Measurements from ENCODE around the gene AUP1. TPM values are rescaled to one million over a fixed set of nuclear protein-coding genes. Genes with fewer than 3 reads are reported as not detected.

AUP1 gene
- total RNA-seq, 4 donors from 2014 or later = 96.9 to 109 (median 102) TPM

DNA sequence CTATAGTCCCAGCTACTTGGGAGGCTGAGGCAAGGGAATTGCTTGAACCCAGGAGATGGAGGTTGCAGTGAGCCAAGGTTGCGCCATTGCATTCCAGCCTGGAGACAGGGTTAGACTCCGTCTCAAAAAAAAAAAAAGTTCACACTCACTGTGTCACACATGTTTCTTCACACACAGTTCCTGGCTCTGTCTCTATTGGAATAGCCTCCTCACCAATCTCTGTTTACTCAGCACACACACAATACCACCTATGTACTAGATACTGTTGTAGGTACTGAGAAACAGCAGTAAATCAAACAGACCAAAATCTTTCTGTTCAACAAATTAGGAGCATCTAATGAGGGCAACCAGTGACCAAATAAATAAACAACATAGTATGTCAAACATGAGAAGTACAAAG lies 43.4 kb downstream of the AUP1 start:
- TF ChIP-seq, protein P1, sequence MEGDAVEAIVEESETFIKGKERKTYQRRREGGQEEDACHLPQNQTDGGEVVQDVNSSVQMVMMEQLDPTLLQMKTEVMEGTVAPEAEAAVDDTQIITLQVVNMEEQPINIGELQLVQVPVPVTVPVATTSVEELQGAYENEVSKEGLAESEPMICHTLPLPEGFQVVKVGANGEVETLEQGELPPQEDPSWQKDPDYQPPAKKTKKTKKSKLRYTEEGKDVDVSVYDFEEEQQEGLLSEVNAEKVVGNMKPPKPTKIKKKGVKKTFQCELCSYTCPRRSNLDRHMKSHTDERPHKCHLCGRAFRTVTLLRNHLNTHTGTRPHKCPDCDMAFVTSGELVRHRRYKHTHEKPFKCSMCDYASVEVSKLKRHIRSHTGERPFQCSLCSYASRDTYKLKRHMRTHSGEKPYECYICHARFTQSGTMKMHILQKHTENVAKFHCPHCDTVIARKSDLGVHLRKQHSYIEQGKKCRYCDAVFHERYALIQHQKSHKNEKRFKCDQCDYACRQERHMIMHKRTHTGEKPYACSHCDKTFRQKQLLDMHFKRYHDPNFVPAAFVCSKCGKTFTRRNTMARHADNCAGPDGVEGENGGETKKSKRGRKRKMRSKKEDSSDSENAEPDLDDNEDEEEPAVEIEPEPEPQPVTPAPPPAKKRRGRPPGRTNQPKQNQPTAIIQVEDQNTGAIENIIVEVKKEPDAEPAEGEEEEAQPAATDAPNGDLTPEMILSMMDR (IDR thresholded peaks at IDR 0.05; ENCODE audit: low read depth) = no peak

DNA sequence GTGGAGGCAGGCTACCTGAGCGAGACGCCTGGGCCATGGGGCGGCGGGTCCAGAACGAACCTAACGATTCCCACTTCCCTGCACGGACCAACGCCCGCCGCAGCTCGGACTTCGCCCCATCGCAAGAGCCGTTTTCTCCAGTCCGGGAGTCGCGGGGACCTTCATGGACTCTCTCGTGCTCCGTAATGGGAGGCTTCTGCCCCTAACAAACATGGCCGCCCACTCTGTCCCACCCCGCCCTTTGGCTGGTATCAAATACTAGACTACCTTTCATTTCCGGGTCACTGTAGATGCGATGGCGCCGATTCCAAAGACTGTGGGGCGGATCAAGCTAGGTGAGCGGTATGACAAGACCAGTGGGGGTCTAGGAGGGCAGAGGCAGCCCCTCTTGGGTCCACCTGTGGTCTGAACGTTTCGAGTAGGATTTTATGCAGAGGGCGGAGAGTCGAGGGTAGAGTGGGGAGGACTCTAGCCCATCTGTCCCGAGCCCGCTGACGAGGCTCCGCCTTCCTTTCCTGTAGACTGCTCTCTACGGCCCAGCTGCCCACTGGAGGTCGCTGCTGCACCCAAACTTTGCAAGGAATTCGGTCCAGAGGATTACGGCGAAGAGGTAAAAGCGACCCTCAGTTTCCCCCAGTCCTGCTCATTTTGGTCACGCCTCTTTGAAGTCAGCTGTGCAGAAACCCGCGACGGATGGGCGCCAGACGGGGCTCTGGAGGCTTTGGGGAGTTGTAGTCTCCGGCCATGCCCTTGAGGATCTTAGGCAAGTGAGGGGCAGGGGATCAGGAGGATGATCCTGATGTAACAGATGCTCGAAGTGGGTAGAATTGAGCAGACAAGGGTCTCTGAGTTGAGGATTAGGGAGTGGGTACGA lies 46.5 kb downstream of the AUP1 start, which contains the start of the genes CCDC142 and TTC31:
Gene CCDC142 (minus strand): TSS at position 198 of the 874 bp plus-strand sequence. CDS start 161 bp downstream, at position 37.
Gene TTC31 (plus strand): TSS at position 281 of the 874 bp plus-strand sequence. CDS start 15 bp downstream, at position 296.
- TF ChIP-seq, protein P1 (IDR thresholded peaks at IDR 0.05; ENCODE audit: low read depth) = no peak

DNA sequence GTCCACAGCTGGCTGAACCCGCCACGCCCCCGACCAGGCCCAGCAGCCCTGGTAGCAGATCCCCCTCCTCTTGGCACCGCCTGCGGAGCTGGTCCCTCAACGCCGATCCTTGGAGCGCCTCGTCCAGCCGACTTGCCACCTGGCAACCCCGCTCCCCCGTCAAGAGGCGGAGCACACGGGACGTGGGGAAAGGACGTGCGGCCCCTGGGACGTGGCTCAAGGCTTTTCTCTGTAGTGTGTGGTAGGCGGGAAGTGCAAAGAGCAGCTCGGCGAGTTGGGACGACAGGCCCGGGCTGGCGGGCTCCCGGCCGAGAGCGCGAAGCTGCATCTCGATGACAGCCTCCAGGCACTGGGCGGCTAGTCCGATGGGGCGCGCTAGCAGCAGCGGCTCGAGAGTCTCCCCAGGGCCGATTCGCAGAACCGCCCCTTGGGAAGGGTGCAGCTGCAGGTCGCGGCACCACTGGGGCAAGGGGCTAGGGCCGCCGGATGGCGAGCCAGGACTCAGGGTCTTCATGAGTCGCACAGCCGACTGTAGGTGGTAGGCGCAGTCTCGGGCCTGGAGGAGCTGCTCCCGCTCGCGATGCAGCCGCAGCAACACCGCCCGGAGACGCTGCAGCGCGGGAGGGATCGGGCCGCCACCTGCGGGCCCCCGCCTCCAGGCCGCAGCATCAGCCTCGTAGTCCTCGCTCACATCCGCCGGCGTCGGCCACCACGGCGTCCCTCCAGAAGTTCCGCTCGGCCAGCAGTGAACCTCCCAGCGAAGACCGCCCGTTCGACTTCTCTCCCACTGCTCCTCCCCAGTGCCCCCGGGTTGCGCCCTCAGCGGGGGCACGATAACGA lies 47.3 kb downstream of the AUP1 start:
- TF ChIP-seq, protein P1 (IDR thresholded peaks at IDR 0.05; ENCODE audit: low read depth) = no peak

DNA sequence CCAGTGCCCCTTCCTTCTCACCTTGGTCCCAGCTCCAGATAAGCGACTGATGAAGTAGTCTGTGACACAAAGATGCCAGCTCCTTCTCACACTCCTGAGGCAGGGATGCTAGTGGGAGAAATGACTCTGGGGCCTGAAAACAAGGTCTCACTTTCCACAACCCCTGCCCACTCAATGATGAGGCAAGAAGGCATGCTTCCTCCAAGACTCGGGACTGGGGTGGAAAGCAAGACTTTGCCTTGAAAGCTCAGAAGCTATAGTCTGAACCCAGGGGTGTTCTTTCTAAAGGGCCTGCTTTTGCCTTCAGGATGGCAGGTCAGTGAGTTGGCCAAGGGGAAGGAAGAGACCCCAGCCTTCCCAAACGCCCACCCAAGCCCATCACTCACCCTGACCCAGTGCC lies 48.1 kb downstream of the AUP1 start:
- TF ChIP-seq, protein P1 (IDR thresholded peaks at IDR 0.05; ENCODE audit: low read depth) = no peak

Other genes starting within 250 kb of the AUP1 start
- 1 to 10 TPM; 2.2 to 8.7 (median 5.1) TPM for gene SLC4A5, start 186.3 kb downstream of the AUP1 start, total RNA-seq
- gene DCTN1, start 149.4 kb downstream of the AUP1 start, total RNA-seq = 100 to 1,000 TPM in 2 of 4 donors, 10 to 100 TPM in 2; 78.7 to 131 (median 100) TPM
- gene C2orf81, start 108.1 kb downstream of the AUP1 start, total RNA-seq = 1 to 10 TPM in 1 of 4 donors, under 1 TPM in 1, not detected in 2; 0.88 to 1.4 TPM
- gene WDR54, start 108.0 kb downstream of the AUP1 start, total RNA-seq = 1 to 10 TPM; 2.1 to 8.1 (median 5.8) TPM
- gene RTKN, start 87.8 kb downstream of the AUP1 start, total RNA-seq = 10 to 100 TPM in 1 of 4 donors, 1 to 10 TPM in 3; 1.8 to 11.2 (median 8.2) TPM
- 10 to 100 TPM in 2 of 4 donors, 1 to 10 TPM in 1, under 1 TPM in 1; 0.65 to 29.4 (median 12.4) TPM for gene INO80B, start 74.6 kb downstream of the AUP1 start, total RNA-seq
- 10 to 100 TPM; 18.9 to 55.3 (median 47.8) TPM for gene WBP1, start 71.3 kb downstream of the AUP1 start, total RNA-seq
- gene MOGS, start 64.3 kb downstream of the AUP1 start, total RNA-seq = 10 to 100 TPM; 16.5 to 41.3 (median 29.0) TPM
- 10 to 100 TPM; 31.3 to 41.8 (median 33.5) TPM for gene MRPL53, start 57.0 kb downstream of the AUP1 start, total RNA-seq
- 10 to 100 TPM; 10.4 to 30.0 (median 16.8) TPM for gene CCDC142, start 46.7 kb downstream of the AUP1 start, total RNA-seq
- 10 to 100 TPM; 13.0 to 34.9 (median 25.5) TPM for gene TTC31, start 46.6 kb downstream of the AUP1 start, total RNA-seq
- 1 to 10 TPM in 3 of 4 donors, not detected in 1; 2.9 to 4.4 (median 4.1) TPM for gene LBX2, start 30.1 kb downstream of the AUP1 start, total RNA-seq
- 10 to 100 TPM in 2 of 4 donors, 1 to 10 TPM in 2; 6.4 to 17.8 (median 10.8) TPM for gene PCGF1, start 22.0 kb downstream of the AUP1 start, total RNA-seq
- gene TLX2, start 15.3 kb downstream of the AUP1 start, total RNA-seq = not detected
- gene DQX1, start 3.5 kb downstream of the AUP1 start, total RNA-seq = not detected
- 10 to 100 TPM; 15.2 to 43.8 (median 42.9) TPM for gene HTRA2, start 227 bp upstream of the AUP1 start, total RNA-seq
- 10 to 100 TPM in 2 of 4 donors, 1 to 10 TPM in 2; 5.2 to 22.4 (median 9.2) TPM for gene LOXL3, start 24.2 kb upstream of the AUP1 start, total RNA-seq
- gene DOK1, start 25.0 kb upstream of the AUP1 start, total RNA-seq = 10 to 100 TPM; 11.1 to 50.2 (median 42.7) TPM
- 1 to 10 TPM in 3 of 4 donors, under 1 TPM in 1; 0.33 to 3.9 (median 2.0) TPM for gene M1AP, start 118.6 kb upstream of the AUP1 start, total RNA-seq
- gene SEMA4F, start 124.5 kb upstream of the AUP1 start, total RNA-seq = 1 to 10 TPM; 3.4 to 8.5 (median 3.6) TPM